Fibroblast of skin of abdomen (primary cell): Measurements from ENCODE around the gene ZSWIM8.
"Not testable (repeated sequence)": the region's sequence is repeated elsewhere in the genome, so short reads cannot be mapped to it uniquely, and the experiment has no call there.

Source experiments
- DNase-seq: peaks from one replicate; pipeline ENCODE4 v3.0.0-alpha.2; 2013

The ZSWIM8 gene

DNA sequence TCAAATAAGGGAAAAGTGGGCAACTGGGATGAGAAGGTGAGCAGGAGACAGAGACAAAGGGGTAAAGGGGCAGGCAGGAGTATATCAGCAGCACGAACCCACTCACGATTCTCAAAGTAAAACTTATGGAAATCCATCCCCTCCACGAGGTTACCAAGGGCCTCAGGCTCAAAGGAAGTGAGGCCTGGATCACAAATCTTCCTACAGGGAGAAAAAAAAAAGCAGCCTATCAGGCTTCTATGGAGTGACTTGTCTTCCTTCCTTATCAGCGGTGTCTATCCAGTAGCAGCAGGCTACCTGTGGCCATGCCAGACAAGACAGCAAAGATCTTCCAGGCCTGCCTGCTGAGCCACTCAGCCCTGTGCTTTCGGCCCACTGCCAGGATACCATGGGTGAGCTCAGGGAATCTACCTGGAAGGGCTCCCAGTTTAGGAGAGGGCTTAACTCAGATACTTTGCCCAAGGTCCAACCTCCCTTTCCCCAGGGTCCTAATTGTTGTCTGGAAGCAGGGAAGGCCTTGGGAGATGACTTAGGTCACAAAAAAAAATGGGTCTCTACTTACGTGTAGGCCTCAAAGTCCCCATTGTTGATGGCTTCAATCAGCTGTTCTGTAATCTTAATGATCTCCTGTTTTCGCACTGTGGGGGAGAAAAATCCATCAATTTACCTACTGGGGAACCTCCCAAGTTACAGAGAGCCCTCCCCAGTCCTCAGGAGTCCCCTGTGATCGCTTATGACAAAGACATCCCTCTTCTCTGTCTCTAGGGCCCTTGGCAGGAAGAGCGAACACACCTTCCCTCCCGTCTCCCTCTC lies 31.7 kb downstream of the ZSWIM8 start:
- DNase-seq: no peak

DNA sequence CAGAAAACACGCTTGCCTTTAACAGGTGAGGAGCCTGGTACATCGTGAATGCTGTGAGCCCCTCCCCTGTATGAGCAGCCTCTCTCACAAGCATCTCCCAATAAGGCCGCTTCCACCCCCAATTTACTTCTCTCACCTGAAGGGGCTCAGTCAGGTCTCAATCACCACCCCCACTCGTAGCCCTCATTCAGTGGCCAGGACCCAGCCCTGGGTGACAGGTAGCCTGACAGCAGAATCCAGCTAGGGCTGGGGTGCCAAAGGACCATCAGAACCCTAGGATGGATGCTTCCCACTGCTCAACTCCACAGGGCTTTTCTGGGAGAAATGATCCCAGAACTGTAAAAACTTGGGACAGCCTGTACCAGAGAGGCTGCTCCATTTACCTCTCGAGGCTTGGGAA lies 32.4 kb downstream of the ZSWIM8 start:
- no peak for DNase-seq

DNA sequence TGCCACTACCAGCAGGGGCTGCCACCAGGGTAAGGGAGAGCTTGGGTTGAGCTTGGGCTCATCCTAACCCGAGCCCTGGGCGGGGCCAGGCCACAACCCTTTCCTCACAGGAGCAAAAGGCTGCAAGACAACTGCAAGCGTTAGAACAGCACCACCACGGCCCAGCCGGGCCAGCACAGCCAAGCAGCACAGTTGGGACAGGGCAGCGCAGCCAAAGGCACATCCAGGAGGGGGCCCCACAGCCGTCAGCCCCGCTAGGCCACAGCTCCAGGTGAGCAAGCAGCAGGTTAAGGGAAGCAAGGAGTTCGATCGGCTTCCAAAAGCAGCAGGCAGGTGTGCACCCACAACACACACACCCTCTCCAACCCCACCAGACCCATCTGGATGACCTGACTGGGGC lies 33.0 kb downstream of the ZSWIM8 start:
- no peak for DNase-seq

DNA sequence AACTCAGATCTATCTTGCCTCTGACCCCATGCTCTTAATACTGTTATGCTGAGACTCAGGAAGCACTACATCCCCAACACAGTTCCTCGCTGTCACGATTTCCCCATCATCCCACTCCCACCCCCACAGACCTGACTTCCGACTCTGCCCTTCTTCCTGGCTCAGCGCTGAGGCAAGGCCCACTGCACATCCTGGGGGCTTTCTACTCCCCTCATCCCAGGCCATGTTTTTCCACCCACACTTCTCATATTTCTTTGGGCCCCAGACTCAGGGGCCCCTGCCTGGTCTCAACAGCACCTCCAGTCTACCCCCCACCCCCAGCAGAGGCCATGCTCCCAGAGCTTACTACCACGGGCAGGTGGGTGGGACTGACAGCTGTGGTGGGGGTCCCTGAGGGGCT lies 33.7 kb downstream of the ZSWIM8 start:
- DNase-seq: no peak

DNA sequence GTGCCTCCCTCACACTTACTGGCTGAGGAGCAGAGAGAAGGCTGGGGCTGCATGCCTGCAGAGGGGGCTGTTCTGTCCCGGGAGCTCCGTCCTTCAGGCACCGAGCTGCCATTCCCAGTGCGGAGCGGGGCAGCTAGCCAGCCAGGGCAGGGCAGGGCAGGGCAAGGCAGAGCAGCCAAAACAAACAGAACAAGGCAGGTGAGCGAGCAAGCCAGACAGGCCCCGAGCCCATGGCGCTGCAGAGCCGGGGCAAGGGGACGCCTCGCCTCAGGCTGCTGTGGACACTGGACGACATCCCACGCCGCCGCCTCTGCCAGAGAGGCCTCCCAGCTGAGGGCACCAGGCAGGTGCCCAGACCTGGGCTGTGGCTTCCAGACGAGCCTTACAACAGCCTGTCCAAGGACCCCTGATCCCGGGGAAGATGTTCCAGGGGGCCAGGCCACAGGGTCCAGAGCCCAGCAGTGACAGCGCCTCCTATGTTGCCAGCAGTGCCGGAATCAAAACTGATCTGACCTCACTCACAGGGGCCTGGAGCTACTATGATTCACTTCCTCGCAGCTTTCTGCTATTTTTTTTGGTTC lies 34.2 kb downstream of the ZSWIM8 start:
- no peak for DNase-seq

DNA sequence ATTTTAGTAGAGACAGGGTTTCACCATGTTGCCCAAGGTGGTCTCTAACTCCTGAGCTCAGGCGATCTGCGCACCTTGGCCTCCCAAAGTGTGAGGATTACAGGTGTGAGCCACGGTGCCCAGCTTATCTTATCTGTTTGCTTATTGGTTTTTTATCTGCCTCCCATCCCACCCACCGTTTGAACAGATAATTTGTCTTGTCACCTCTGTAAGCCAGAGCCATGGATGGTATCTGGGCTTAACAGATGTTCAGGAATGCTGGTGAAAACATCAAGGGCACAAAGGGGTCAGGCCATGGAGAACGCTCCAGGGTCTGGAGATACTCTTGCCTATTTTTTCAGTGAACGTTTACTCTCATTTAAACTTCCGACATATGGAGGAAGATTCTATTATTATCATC lies 38.0 kb downstream of the ZSWIM8 start:
- no peak for DNase-seq

DNA sequence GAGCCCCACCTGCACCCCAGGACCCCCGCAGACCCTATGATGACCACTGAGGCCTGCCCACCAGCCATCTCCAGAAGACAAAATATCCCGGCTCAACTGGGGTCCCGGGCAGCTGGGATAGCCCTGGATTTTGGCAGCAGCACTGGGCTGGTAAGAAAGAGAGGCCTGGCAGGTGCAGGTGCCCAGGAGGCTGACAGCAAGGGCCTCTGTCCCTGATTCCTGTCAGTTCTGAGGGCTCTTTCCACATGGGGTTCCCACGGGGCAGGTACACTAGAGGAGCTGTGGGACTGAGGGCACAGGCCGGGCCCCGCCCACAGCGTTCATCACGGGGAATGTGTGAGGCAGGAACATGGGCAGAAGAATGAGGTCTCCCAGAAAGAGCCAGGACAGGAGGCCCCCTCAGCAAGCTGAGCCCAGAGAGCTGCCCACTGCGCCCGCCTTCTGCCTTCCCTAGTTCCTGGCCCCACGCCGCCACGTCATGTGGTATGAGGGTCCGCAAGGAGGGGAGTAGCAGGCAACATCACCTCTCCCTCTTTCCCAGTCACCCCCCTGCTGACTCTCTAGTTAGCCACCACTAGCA lies 38.8 kb downstream of the ZSWIM8 start:
- DNase-seq: no peak

DNA sequence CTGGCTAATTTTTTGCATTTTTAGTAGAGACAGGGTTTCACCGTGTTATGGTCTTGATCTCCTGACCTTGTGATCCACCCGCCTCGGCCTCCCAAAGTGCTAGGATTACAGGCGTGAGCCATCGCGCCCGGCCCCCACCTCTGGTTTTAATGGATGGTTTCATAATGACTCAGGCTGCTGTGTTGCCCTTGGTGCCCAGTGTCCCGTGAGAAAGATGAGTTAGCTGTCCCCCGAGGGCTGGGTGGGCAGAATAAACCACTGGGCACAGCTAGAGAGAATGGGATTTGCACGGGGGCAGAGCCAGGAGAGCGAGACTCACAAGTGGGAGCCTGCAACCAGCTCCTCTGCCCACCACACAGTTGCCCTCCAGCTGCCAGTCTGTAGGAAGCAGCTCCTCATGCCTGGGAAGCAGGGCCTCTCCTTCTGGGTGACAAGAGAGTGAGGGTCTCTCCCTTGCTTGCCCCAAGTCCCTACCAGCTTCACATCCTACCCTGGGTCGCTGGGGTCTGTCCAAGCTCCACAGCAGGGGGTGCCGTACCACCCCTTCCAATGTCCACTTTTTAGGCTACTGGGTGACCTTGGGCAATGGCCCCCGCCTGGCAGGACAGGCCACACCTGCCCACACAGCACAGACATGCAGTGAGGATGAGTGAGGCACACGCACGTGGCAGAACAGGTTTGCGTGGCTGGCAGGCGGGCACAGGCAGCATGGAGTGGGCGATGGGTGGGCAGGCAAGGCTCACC lies 42.1 kb downstream of the ZSWIM8 start:
- DNase-seq: no peak

DNA sequence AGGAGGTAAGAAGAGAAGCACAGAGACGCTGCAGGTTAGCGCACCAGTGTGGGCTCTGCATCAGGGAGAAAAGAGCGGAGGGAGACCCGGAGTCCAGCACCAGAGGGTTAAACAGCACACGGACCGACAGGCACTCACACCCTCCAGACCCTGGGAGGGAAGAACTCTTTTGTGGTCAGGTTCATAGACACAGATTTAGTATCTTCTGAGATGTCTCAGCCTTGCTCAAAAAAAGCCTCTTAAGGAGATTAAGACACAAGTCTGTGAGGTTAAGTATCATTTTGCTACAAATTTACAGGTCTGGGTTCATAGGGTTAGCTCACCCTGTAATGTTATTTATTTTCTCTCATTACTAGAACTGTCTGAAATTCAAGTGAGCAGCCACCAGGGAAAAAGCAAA lies 42.8 kb downstream of the ZSWIM8 start:
- DNase-seq: no peak

DNA sequence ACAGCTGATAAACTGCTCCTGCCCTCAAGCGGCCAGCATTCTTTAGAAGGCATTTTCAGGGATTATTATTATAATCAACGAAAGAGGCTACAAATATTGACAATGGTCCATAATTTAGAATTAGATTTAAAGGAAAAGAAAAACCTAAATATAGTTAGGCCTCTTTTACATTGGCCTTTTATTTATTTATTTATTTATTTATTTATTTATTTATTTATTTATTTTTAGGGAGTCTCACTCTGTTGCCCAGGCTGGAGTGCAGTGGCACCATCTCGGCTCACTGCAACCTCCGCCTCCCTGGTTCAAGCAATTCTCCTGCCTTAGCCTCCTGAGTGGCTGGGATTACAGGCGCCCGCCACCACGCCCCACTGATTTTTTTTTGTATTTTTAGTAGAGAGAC lies 43.7 kb downstream of the ZSWIM8 start:
- DNase-seq: not testable (repeated sequence)

DNA sequence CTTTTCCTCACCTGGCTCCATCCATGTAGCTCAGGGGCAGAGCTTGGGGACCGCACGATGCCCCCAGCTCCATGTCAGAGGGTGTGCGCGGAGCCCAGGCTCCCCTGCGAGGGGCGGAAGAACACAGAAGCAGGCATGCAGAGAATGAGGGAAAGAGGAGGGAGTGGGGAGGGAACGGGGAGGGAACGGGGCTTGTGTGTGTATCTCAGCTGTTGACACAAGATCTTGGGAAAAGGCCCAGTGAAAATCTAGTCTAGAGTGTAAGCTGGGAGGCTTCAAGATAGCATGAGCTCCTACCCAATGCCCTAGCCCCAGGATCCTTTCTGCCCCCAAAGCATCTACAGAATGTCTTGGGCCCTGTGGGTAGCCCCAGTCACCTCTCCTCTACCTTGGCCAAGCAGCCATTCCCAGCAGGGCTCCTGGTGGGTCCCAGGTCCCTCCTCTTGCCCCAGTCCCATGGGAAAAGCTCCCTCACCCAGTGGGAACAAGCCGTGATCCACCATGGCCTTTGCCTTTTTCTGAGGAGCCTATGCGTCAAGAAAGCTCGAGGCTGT lies 51.1 kb downstream of the ZSWIM8 start:
- DNase-seq: no peak

DNA sequence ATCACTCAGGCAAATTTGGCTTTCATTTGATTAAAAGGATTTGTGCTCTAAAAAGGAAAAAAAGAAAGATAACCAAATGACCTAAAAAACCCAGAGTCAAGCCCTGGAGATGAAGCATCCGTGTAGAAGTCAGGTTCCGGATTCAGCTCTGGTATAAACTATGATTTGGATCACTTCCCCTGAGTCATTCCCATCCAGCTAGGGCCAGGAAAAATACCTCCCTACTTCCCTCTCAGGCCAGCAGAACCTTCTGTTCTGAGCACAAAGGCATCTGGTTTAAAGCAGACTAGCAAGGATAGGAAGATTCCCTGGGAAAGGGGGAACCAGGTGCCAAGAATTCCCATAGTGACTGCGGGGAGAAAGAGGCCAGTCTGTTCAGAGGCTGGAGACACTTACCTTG lies 51.7 kb downstream of the ZSWIM8 start:
- DNase-seq: no peak

DNA sequence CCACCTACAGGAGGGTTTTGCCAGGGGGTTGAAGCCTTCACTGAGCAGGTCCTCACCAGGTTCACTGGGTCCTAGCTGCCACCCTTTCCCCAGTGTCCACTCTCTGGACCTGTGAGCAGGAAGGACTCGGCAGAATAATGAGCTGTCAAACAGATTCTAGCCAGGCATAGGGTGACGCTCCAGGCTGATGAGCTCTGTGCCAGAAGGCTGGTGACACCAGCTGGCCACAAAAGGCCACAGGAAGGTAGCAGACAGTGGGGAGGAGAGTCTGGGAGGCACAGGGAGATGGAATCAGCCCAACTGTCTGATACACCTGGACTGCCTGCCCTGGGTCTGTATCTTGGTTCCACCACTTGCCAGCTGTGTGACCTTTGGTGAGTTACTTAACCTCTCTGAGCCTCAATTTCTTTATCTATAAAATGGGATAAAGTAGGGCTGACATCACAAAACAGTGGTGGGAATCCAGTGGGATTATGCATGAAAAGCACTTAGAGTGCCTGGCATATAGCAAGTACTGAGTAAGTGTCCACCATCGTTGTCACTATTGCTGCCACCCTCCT lies 52.7 kb downstream of the ZSWIM8 start:
- DNase-seq: no peak

DNA sequence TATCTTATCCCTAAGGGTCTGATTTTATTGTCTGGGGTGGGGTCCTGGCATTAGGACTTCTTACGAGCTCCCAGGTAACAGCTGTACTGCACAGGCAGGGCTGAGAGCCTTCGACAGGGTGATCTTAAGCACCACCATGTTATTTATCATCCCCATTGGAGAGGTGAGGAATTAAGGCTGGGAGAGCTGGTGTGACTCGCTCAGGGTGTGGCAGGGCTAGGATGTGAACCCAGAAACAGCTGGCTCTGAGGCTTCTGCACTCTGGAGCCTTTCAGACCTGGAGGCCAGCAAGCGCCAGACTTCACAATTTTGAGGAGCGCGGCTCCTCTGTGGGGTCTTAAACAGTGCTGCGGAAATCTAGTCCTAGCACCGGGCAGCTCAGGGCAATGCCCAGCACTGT lies 53.4 kb downstream of the ZSWIM8 start:
- no peak for DNase-seq

DNA sequence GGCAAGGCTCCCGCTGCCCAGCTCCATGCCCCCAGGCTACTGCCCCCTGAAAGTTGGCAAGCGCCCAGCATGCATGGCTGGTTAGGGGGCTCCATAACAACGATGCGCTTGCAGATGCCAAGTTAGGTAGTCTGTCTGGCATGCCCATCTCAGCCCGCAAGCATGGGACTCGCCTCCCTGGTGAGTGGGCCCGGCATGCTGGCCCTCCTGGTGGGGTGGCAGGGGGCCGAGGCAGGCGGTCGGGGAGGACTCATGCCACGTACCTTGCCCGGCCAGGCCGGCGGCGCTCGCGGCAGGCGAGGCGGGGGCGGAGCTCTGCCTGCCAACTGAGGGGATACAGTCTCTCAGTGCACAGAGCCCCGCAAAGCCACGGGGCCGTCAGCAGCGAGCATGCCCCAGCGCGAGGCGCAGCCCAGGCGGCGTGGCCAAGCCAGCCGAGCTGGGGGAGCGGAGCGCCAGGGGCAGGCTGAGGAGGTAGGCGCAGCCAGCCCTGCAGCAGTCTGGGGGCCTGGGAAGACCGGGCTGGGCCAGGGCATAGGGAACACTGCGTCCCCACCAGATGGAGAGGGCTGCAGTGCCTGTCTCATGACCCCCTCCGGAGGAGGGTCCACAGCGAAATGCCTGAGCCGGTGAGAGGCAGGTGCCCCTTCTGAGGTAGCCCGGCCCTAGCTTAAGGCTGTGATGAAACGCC lies 54.0 kb downstream of the ZSWIM8 start:
- no peak for DNase-seq

DNA sequence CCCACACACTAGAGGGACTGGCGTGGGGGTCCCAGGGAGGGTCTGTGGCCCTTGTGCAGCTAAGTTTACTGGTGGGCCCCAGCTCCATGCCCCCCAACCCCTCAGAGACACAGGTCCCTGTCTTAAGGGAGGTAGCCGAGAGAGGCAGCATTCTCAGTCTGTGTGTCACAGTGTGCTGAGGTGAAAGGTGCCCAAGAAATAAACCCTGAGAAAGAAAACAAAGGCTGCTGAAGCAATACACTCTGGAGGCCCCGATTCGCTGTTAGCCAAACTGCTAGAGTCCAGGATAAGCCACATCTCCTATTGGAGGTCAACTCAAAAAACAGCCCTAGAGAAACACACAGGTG lies 54.6 kb downstream of the ZSWIM8 start:
- no peak for DNase-seq

DNA sequence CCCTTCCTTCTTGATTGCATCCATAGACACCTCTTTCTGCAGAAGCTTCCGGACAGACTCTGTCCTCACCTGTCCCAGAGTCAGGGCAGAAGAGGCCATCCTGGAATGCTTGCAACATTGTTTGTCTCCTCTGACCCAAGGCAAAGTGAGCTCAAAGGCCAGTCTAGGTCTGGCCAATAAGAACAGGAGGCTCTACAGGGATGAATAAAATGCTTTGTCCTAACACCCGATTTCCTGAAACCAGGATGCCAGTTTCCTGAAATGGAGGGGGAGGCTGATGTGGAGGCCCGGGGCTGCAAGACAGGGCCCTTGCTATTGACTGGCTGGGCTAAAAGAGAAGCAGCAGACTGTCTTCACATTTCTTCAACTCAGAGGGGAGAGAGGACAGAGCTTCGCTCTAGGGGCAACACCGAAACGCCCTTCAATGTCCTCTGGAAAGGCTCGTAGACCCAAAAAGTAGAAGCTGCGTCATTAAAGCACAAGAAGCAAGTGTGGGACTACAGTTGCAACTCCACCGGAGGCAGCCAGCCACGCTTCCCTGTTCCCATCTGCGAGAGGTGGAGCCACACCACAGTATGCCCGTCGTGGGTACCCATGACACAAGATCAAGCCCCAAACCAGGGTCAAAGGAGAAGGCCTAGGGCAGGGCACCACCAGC lies 55.1 kb downstream of the ZSWIM8 start:
- no peak for DNase-seq

DNA sequence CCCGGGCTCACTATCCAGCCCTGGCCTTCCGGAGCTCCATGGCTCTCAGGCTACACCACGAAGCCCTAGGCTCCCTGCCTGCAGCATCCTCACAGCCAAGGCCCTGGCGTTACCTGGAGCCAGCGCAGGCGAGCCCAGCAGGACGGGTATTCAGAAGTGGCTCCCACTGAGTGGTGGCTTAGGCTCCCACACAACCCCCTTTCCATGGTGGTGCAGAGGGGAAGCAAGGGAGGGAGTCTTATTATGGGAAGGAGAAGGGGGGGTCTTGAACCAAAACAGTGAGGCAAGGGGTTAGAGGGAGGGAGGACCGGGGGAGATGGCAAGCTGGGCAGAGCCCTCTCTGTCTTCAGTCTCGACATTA lies 55.6 kb downstream of the ZSWIM8 start:
- DNase-seq: no peak

DNA sequence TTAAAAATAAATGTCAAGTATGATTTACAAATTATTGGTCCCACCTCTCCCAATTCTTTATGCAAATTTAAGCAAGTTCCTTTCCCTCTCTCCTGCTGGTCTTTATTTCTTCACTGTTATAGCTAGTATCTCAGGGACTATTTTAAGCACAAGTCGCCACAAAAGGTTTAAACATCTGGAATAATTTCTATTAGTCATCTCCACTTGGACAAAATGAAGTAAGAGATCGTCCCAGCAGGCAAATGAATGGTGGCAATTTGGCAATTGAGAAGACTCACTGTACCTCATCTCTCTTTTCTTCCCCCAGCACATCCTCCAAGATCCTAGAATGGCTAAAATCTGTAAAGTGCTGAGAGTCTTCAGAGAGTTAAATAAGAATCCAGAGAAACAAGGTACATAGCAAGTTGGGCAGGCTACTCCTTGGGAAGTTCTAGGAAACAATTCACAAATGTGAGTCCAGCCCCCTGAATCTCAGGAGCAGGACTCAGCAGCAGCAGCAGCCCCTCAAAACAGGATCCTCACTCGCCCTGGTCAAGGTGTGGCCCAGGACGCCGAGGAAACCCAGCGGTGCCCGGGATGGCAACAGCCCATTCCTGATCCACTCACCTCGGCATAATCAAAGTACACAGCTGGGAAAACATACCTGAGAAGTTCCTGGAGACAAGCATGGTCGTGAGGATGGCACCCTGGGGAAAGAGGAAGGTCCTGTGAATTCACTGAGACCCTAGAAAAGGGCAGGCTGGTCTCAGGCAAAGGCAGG lies 56.3 kb downstream of the ZSWIM8 start:
- DNase-seq: peak; percentile 25

DNA sequence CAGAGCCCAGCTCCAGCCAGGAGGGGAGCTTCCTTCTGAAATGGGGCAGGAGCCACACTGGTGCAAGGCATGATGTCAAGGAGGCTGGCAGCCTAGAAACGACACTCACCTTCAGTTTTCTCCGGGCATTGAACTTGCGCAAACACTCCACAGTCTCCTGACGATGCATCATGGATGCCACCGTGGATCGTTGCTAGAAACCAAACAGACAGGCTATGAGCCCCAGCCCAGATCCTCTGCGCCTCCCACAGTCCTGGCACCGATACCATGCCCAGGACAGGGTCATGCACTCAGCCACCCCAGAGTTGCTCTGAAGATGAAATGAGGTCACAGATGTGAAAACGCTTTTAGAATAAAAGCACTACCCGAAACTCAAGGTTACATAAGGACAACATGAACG lies 56.9 kb downstream of the ZSWIM8 start:
- DNase-seq: no peak

DNA sequence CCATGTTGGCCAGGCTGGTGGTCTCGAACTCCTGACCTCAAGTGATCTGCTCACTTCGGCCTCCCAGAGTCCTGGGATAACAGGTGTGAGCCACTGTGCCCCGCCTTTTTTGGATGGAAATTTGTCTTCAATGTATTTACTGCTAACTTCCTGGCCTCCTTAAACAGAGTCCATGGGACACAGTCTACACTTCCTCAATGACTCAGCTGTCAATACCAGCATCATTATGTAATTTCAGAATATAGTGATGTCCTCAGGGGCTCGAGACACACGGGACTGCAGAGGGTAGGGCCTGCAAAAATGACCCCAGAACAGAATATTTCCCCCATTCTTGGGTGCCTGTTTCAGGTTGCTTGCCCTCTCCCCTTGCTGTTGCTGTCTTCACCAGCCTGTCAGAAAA lies 57.9 kb downstream of the ZSWIM8 start:
- DNase-seq: no peak
